Measurements from ENCODE around the gene M6PR.

Gene M6PR

GRCh38 chr12:8949342-8950220 is at the start of gene M6PR:
Gene M6PR, minus strand, starts transcription at chr12:8949645. Its CDS starts 3,241 bp downstream, at chr12:8946404.
- Mint-ChIP-seq H3K27ac (peak within 1 kb of the TSS; percentile 95), H3K9me3 (peaks cover 3 to 4% of the 10 kb centered on the region in 2 donors), H3K4me3 (peak within 1 kb of the TSS; percentile 96 to 100), H3K36me3 (peaks cover 38 to 40% of the 10 kb centered on the region in 2 donors), H3K27me3 (no peaks in the 10 kb centered on the region), H3K4me1 (peaks cover 14 to 31% of the 10 kb centered on the region in 2 donors)
- DNase-seq (peak; percentile 97), ATAC-seq (replicated peaks) (peak; percentile 80 to 84)

- peak; percentile 58 for DNase-seq
- peaks cover 12 to 52% of the 10 kb centered on the region in 2 donors for H3K4me1 Mint-ChIP-seq
- ATAC-seq (replicated peaks) = peak; percentile 99 to 100
- no peaks in the 10 kb centered on the region for H3K27me3 Mint-ChIP-seq
- H3K36me3 Mint-ChIP-seq = peaks cover 7 to 9% of the 10 kb centered on the region in 2 donors
- peak overlapping the region; percentile 7 for H3K27ac Mint-ChIP-seq
- H3K4me3 Mint-ChIP-seq = peak overlapping the region; percentile 3 to 53
- no peaks in the 10 kb centered on the region for H3K9me3 Mint-ChIP-seq
These were observed 47.4 kb upstream of the M6PR start for GRCh38 chr12:8996682-8997405.

- H3K4me3 Mint-ChIP-seq = no peak overlapping the region
These were observed 45.8 kb upstream of the M6PR start for GRCh38 chr12:8995021-8995775.

GRCh38 chr12:8993827-8994226 is 44.4 kb upstream of the M6PR start:
- no peaks in the 10 kb centered on the region for H3K9me3 Mint-ChIP-seq
- H3K27ac Mint-ChIP-seq = no peak overlapping the region
- no peak for ATAC-seq (replicated peaks)
- no peak for DNase-seq
- H3K27me3 Mint-ChIP-seq = no peaks in the 10 kb centered on the region
- no peak overlapping the region for H3K4me3 Mint-ChIP-seq
- H3K36me3 Mint-ChIP-seq = peaks cover 4 to 7% of the 10 kb centered on the region in 2 donors
- peaks cover 15 to 47% of the 10 kb centered on the region in 2 donors for H3K4me1 Mint-ChIP-seq

More at GRCh38 chr12:8995021-8995775, 45.8 kb upstream of the M6PR start:
- H3K36me3 Mint-ChIP-seq = peaks cover 7 to 9% of the 10 kb centered on the region in 2 donors
- peaks cover 11 to 48% of the 10 kb centered on the region in 2 donors for H3K4me1 Mint-ChIP-seq
- ATAC-seq (replicated peaks) (no peak), DNase-seq (no peak)
- H3K27me3 Mint-ChIP-seq = no peaks in the 10 kb centered on the region
- no peaks in the 10 kb centered on the region for H3K9me3 Mint-ChIP-seq
- H3K27ac Mint-ChIP-seq = no peak overlapping the region

- no peak for ATAC-seq (replicated peaks)
- Mint-ChIP-seq H3K4me1 (peaks cover 18 to 45% of the 10 kb centered on the region in 2 donors), H3K27me3 (no peaks in the 10 kb centered on the region), H3K9me3 (no peaks in the 10 kb centered on the region), H3K36me3 (peaks cover 0 to 2% of the 10 kb centered on the region in 2 donors), H3K27ac (no peak overlapping the region), H3K4me3 (no peak overlapping the region)
- DNase-seq = no peak
These were observed 42.2 kb upstream of the M6PR start for GRCh38 chr12:8991371-8992345.

GRCh38 chr12:8989413-8989812 is 40.0 kb upstream of the M6PR start, which contains the start of gene KLRG1:
Gene KLRG1, plus strand, starts transcription at chr12:8989546. Its CDS starts 90 bp downstream, at chr12:8989636.
- peak within 1 kb of the TSS; percentile 25 to 35 for H3K4me3 Mint-ChIP-seq
- H3K27me3 Mint-ChIP-seq = no peaks in the 10 kb centered on the region
- H3K9me3 Mint-ChIP-seq = no peaks in the 10 kb centered on the region
- H3K27ac Mint-ChIP-seq = no peak within 1 kb of the TSS
- peak; percentile 85 to 93 for ATAC-seq (replicated peaks)
- no peak for DNase-seq
- H3K36me3 Mint-ChIP-seq = no peaks in the 10 kb centered on the region
- H3K4me1 Mint-ChIP-seq = peaks cover 14 to 31% of the 10 kb centered on the region in 2 donors

- Mint-ChIP-seq H3K36me3 (no peaks in the 10 kb centered on the region), H3K4me1 (peaks cover 14 to 31% of the 10 kb centered on the region in 2 donors), H3K27me3 (no peaks in the 10 kb centered on the region), H3K4me3 (no peak overlapping the region), H3K9me3 (no peaks in the 10 kb centered on the region), H3K27ac (no peak overlapping the region)
- DNase-seq (no peak), ATAC-seq (replicated peaks) (no peak)
These were observed 38.2 kb upstream of the M6PR start for GRCh38 chr12:8987685-8988084.

- ATAC-seq (replicated peaks) (no peak), DNase-seq (no peak)
- Mint-ChIP-seq H3K4me3 (no peak overlapping the region), H3K27ac (no peak overlapping the region), H3K4me1 (peaks cover 14 to 27% of the 10 kb centered on the region in 2 donors), H3K27me3 (no peaks in the 10 kb centered on the region), H3K9me3 (no peaks in the 10 kb centered on the region), H3K36me3 (no peaks in the 10 kb centered on the region)
These were observed 37.7 kb upstream of the M6PR start for GRCh38 chr12:8987163-8987562.

- peaks cover 7 to 9% of the 10 kb centered on the region in 2 donors for H3K36me3 Mint-ChIP-seq
- ATAC-seq (replicated peaks) (peak in 1 of 2 donors; percentile 9), DNase-seq (no peak)
- no peak overlapping the region for H3K27ac Mint-ChIP-seq
- peaks cover 14 to 23% of the 10 kb centered on the region in 2 donors for H3K4me1 Mint-ChIP-seq
- H3K4me3 Mint-ChIP-seq = no peak overlapping the region
- H3K9me3 Mint-ChIP-seq = peaks cover 3% of the 10 kb centered on the region in 2 donors
- H3K27me3 Mint-ChIP-seq = no peaks in the 10 kb centered on the region
These were observed 35.8 kb upstream of the M6PR start for GRCh38 chr12:8985213-8985754.

- DNase-seq (no peak), ATAC-seq (replicated peaks) (no peak)
- no peaks in the 10 kb centered on the region for H3K4me1 Mint-ChIP-seq
- no peak overlapping the region for H3K4me3 Mint-ChIP-seq
- peaks cover 20 to 24% of the 10 kb centered on the region in 2 donors for H3K36me3 Mint-ChIP-seq
- peaks cover 9 to 10% of the 10 kb centered on the region in 2 donors for H3K9me3 Mint-ChIP-seq
- H3K27ac Mint-ChIP-seq = no peak overlapping the region
- no peaks in the 10 kb centered on the region for H3K27me3 Mint-ChIP-seq
These were observed 30.7 kb upstream of the M6PR start for GRCh38 chr12:8980137-8980536.

GRCh38 chr12:8970432-8970831 is 21.0 kb upstream of the M6PR start:
- peaks cover 9 to 12% of the 10 kb centered on the region in 2 donors for H3K36me3 Mint-ChIP-seq
- no peaks in the 10 kb centered on the region for H3K4me1 Mint-ChIP-seq

GRCh38 chr12:8969861-8970411 is 20.5 kb upstream of the M6PR start:
- Mint-ChIP-seq H3K27me3 (no peaks in the 10 kb centered on the region), H3K4me3 (no peak overlapping the region), H3K27ac (no peak overlapping the region), H3K9me3 (peaks cover 8 to 10% of the 10 kb centered on the region in 2 donors), H3K36me3 (peaks cover 9 to 13% of the 10 kb centered on the region in 2 donors), H3K4me1 (no peaks in the 10 kb centered on the region)
- DNase-seq (no peak), ATAC-seq (replicated peaks) (no peak)

More at GRCh38 chr12:8970432-8970831, 21.0 kb upstream of the M6PR start:
- DNase-seq (no peak), ATAC-seq (replicated peaks) (no peak)
- Mint-ChIP-seq H3K9me3 (peaks cover 8 to 11% of the 10 kb centered on the region in 2 donors), H3K27ac (no peak overlapping the region), H3K4me3 (no peak overlapping the region), H3K27me3 (no peaks in the 10 kb centered on the region)

Data from stimulated activated naive B cell treated with anti-CD40 and anti-IgM and Interleukin-4, amounts not matched to agents 10 μg/mL and 1 μg/mL and 100 μg/mL, for 72 hours (primary cell).